MCF 10A (cell line): ENCODE measurements around the gene CELF4. TPM values are rescaled to one million over a fixed set of nuclear protein-coding genes. Genes with fewer than 3 reads are reported as not detected.

Experiments used
- BruUV-seq: library from RNA; stranded (reverse); fragments of 400-500 nt; replicated peaks from 2 replicates; lab custom pipeline; 2021; lab: Mats Ljungman, UMichigan
- CTCF ChIA-PET: fragments of 300-600 bp; sonication (Branson Sonifier 250); formaldehyde crosslinking; extraction: SDS; loops from one replicate; lab custom pipeline; 2021; ENCODE audit warnings: antibody characterized with exemption, inconsistent platforms; lab: Yijun Ruan, JAX
- POLR2A ChIA-PET: fragments of 300-600, 350-650 bp; sonication (Branson Sonifier 250); formaldehyde crosslinking; extraction: SDS; loops from one replicate; lab custom pipeline; 2020; ENCODE audit warnings: antibody characterized with exemption, inconsistent platforms; lab: Yijun Ruan, JAX
- DNase-seq: peaks from one replicate; pipeline ENCODE4 v3.0.0-alpha.2; 2018; ENCODE audit not compliant: unreplicated experiment
- H3K27ac Mint-ChIP-seq: one replicate; pipeline ENCODE4 v1.8.0; 2022; ENCODE audit warnings: mild to moderate bottlenecking, low read depth, mixed read lengths; ENCODE audit not compliant: unreplicated experiment
- H3K27me3 Mint-ChIP-seq: one replicate; pipeline ENCODE4 v1.8.0; 2022; ENCODE audit warnings: mixed read lengths; ENCODE audit not compliant: insufficient read depth, unreplicated experiment
- H3K36me3 Mint-ChIP-seq: one replicate; pipeline ENCODE4 v1.8.0; 2022; ENCODE audit warnings: mild to moderate bottlenecking, moderate library complexity, mixed read lengths; ENCODE audit not compliant: insufficient read depth, unreplicated experiment
- H3K4me1 Mint-ChIP-seq: one replicate; pipeline ENCODE4 v1.8.0; 2022; ENCODE audit warnings: mixed read lengths; ENCODE audit not compliant: insufficient read depth, unreplicated experiment
- H3K4me3 Mint-ChIP-seq: one replicate; pipeline ENCODE4 v1.8.0; 2022; ENCODE audit warnings: mild to moderate bottlenecking, moderate library complexity, mixed read lengths; ENCODE audit not compliant: unreplicated experiment
- H3K9me3 Mint-ChIP-seq: one replicate; pipeline ENCODE4 v1.8.0; 2022; ENCODE audit warnings: mixed read lengths; ENCODE audit not compliant: unreplicated experiment
- intact Hi-C: fragments of 100-400 bp; cut with micrococcal nuclease; formaldehyde crosslinking; loops from 2 replicates; pipeline ENCODE4 v1.14.1; 2022
- total RNA-seq: library from RNA; stranded (reverse); gene quantifications from 2 replicates; pipeline ENCODE4 v1.2.3, GENCODE V29; 2022
- TF ChIP-seq, protein P1 (sequence below): fragments of 200-600 bp; IDR thresholded peaks from one replicate; pipeline ENCODE4 v1.8.0; 2022; ENCODE audit warnings: antibody characterized with exemption, mild to moderate bottlenecking; ENCODE audit not compliant: unreplicated experiment

Gene CELF4
- total RNA-seq, 1 experiment from 2014 or later, result not detected

DNA sequence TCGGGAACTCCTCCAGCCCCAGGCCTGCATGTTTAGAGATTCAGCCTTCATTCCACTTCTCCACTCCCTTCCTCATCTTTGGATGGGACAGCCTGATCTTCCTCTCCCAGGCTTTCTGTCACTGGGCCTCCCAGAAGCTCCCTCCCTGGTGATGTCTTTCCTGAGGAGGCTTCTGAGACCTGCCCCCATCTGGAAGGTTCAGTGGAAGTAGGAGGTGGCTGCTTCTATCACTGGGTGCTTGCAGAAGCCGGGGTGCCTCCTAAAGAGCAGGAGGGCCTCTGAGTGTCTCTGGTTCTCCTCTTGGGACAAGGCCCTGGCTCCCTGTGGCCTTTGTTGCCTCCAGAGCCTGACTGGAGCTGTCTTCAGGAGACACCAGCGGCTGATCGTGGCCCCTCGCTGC is 108.7 kb downstream of the CELF4 start:
- Mint-ChIP-seq H3K4me1 (peaks cover 7% of the 10 kb centered on the region), H3K4me3 (no peak overlapping the region), H3K27me3 (peaks cover 17% of the 10 kb centered on the region), H3K27ac (no peak overlapping the region), H3K9me3 (no peaks in the 10 kb centered on the region), H3K36me3 (no peaks in the 10 kb centered on the region)
- BruUV-seq, result no TSS peak
- POLR2A ChIA-PET, result no interaction called here
- no peak for DNase-seq
- TF ChIP-seq, protein P1, sequence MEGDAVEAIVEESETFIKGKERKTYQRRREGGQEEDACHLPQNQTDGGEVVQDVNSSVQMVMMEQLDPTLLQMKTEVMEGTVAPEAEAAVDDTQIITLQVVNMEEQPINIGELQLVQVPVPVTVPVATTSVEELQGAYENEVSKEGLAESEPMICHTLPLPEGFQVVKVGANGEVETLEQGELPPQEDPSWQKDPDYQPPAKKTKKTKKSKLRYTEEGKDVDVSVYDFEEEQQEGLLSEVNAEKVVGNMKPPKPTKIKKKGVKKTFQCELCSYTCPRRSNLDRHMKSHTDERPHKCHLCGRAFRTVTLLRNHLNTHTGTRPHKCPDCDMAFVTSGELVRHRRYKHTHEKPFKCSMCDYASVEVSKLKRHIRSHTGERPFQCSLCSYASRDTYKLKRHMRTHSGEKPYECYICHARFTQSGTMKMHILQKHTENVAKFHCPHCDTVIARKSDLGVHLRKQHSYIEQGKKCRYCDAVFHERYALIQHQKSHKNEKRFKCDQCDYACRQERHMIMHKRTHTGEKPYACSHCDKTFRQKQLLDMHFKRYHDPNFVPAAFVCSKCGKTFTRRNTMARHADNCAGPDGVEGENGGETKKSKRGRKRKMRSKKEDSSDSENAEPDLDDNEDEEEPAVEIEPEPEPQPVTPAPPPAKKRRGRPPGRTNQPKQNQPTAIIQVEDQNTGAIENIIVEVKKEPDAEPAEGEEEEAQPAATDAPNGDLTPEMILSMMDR, result no peak
- intact Hi-C loops, result no loop called here
- CTCF ChIA-PET, result no interaction called here

DNA sequence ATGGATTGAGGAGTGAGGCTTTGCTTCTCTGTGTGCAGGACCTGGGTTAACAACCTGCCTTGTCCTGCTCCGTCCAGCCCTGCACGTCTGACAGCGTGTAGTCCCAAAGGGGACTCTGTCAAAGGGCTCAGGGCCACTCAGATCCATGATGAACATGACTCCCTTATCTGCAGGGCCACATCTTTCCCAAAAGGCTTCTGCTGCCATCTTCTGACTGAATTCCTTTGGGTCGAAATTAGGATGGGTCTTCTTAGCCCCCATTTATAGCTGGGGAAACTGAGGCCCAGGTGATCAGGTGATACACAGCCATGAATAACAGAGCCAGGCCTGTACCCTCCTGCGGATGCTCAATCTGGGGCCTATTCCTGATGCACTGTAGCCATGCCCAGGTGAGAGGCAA is 109.2 kb downstream of the CELF4 start:
- peaks cover 7% of the 10 kb centered on the region for H3K4me1 Mint-ChIP-seq
- H3K27ac Mint-ChIP-seq, result no peak overlapping the region
- no peaks in the 10 kb centered on the region for H3K36me3 Mint-ChIP-seq
- intact Hi-C loops, result no loop called here
- no peaks in the 10 kb centered on the region for H3K9me3 Mint-ChIP-seq
- H3K27me3 Mint-ChIP-seq, result peaks cover 17% of the 10 kb centered on the region
- CTCF ChIA-PET, result no interaction called here
- TF ChIP-seq, protein P1, result no peak
- POLR2A ChIA-PET, result no interaction called here
- BruUV-seq, result no TSS peak
- DNase-seq, result no peak
- H3K4me3 Mint-ChIP-seq, result no peak overlapping the region

DNA sequence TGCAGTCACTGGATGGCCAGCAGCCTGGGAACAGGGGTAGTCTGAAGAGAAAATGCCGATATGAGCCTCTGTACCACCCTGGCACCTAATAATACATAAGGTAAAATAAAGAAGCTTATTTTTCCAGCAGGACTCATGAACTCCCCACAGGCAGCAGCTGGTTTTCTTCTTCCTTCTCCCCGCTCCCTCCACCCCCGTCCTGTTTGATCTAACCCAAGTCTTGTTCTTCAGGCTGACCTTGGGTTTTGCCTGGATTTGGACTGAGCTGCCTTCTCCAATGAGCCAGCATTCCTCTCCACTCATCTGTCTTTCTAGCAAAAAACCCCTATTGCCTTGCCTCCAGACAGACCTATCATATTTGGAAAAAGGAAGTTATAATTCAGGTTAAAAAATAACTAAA is 111.8 kb downstream of the CELF4 start:
- intact Hi-C loops, result no loop called here
- no peak overlapping the region for H3K27ac Mint-ChIP-seq
- POLR2A ChIA-PET, result interaction anchor here (0.6 kb wide), 1 partner anchor 679 kb away, joined by 4 read pairs; no protein-coding TSS in a partner anchor

GRCh38 chr18:37452682-37453385 is 112.8 kb downstream of the CELF4 start:
- ChIA-PET CTCF (interaction anchor here (1.5 kb wide), 1 partner anchor 8 kb away, joined by 3 read pairs; no protein-coding TSS in a partner anchor), POLR2A (no interaction called here)
- no peaks in the 10 kb centered on the region for H3K36me3 Mint-ChIP-seq
- no TSS peak for BruUV-seq
- TF ChIP-seq, protein P1, result no peak
- H3K27ac Mint-ChIP-seq, result peak overlapping the region; percentile 33
- H3K27me3 Mint-ChIP-seq, result no peaks in the 10 kb centered on the region
- intact Hi-C loops, result no loop called here
- peak overlapping the region; percentile 17 for H3K4me3 Mint-ChIP-seq
- H3K9me3 Mint-ChIP-seq, result no peaks in the 10 kb centered on the region
- peak; percentile 67 for DNase-seq
- H3K4me1 Mint-ChIP-seq, result peaks cover 7% of the 10 kb centered on the region

More for the DNA sequence above, 111.8 kb downstream of the CELF4 start:
- no peaks in the 10 kb centered on the region for H3K36me3 Mint-ChIP-seq
- no peaks in the 10 kb centered on the region for H3K9me3 Mint-ChIP-seq
- no TSS peak for BruUV-seq
- no peak for DNase-seq
- peaks cover 7% of the 10 kb centered on the region for H3K4me1 Mint-ChIP-seq
- peaks cover 1% of the 10 kb centered on the region for H3K27me3 Mint-ChIP-seq
- TF ChIP-seq, protein P1, result no peak
- CTCF ChIA-PET, result interaction anchor here (0.6 to 1.5 kb wide), 3 partner anchors 9 to 971 kb away, joined by 3 read pairs; no protein-coding TSS in a partner anchor
- no peak overlapping the region for H3K4me3 Mint-ChIP-seq
